Uterus (tissue), 2 donors: Measurements from ENCODE around the gene CACNA2D1.

ENCODE experiments used
- POLR2A ChIP-seq, 2 donors: fragments of 450-650 bp; IDR thresholded peaks; one replicate each; pipeline ENCODE4 v1.6.1; 2016; ENCODE audit warnings: antibody characterized with exemption in 2 of 2, mild to moderate bottlenecking in 1 of 2, moderate library complexity in 1 of 2
- TF ChIP-seq, protein P1 (sequence below), 4 experiments: fragments of 200-600 bp in 2 of 4; fragments of 450-650 bp in 2 of 4; sonication (generic) in 2 of 4; IDR thresholded peaks; one replicate each; pipeline ENCODE4 v1.5.1; 2016 to 2019; ENCODE audit warnings: antibody characterized with exemption in 4 of 4, mild to moderate bottlenecking in 2 of 4, moderate library complexity in 1 of 4

- TF ChIP-seq, protein P1, sequence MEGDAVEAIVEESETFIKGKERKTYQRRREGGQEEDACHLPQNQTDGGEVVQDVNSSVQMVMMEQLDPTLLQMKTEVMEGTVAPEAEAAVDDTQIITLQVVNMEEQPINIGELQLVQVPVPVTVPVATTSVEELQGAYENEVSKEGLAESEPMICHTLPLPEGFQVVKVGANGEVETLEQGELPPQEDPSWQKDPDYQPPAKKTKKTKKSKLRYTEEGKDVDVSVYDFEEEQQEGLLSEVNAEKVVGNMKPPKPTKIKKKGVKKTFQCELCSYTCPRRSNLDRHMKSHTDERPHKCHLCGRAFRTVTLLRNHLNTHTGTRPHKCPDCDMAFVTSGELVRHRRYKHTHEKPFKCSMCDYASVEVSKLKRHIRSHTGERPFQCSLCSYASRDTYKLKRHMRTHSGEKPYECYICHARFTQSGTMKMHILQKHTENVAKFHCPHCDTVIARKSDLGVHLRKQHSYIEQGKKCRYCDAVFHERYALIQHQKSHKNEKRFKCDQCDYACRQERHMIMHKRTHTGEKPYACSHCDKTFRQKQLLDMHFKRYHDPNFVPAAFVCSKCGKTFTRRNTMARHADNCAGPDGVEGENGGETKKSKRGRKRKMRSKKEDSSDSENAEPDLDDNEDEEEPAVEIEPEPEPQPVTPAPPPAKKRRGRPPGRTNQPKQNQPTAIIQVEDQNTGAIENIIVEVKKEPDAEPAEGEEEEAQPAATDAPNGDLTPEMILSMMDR (IDR thresholded peaks at IDR 0.05), result no peak
- TF ChIP-seq POLR2A (IDR thresholded peaks at IDR 0.05), result no peak
Measured at GRCh38 chr7:82167558-82168314, 275.8 kb downstream of the CACNA2D1 start.
